ENCODE results near the gene MYBPH. TPM values are rescaled to one million over a fixed set of nuclear protein-coding genes. Genes with fewer than 3 reads are reported as not detected.

Gene MYBPH
- total RNA-seq, 1 experiment from 2014 or later = not detected

- H3K4ac ChIP-seq (ENCODE audit: low read depth, low read length) = no peak overlapping the region
- no peak overlapping the region for H2AFZ ChIP-seq (ENCODE audit: low read length)
- H3K9ac ChIP-seq (ENCODE audit: extremely low read depth, insufficient read length, low read length) = no peak overlapping the region
- no peaks in the 10 kb centered on the region for H3K23me2 ChIP-seq (ENCODE audit: insufficient read length, low read depth, low read length, poor library complexity, severe bottlenecking)
- Mint-ChIP-seq H3K27me3 (ENCODE audit: low read depth) (no peaks in the 10 kb centered on the region; the same call in 1 of the 2 replicates), H3K27ac (no peak overlapping the region), H3K4me3 (no peak overlapping the region), H3K9me3 (peaks cover 4 to 8% of the 10 kb centered on the region in 2 experiments; a peak in 3 of 5 replicates), H3K4me1 (peaks cover 51 to 63% of the 10 kb centered on the region in 2 experiments), H3K36me3 (ENCODE audit: insufficient read depth in 1 of 3, low read depth in 3 of 3) (peaks cover 0 to 9% (median 2%) of the 10 kb centered on the region in 3 experiments; a peak in 3 of 7 replicates)
- H2BK12ac ChIP-seq (ENCODE audit: insufficient read length, low read depth, low read length) = no peak overlapping the region
- no peak overlapping the region for H3K18ac ChIP-seq (ENCODE audit: insufficient read length, low read depth, low read length)
- H3K4me1 ChIP-seq (ENCODE audit: insufficient read depth, low read length) = peaks cover 18% of the 10 kb centered on the region; the same call in 1 of the 2 replicates
- H4K91ac ChIP-seq (ENCODE audit: insufficient read length, low read depth, low read length) = no peak overlapping the region
- no peak overlapping the region for H3K27ac ChIP-seq (ENCODE audit: insufficient read length, low read depth, low read length)
- no peaks in the 10 kb centered on the region for H4K20me1 ChIP-seq (ENCODE audit: control insufficient read depth, insufficient read depth, insufficient read length)
- DNase-seq = no peak
- no peak overlapping the region for H2BK15ac ChIP-seq (ENCODE audit: low read depth, low read length)
- H4K8ac ChIP-seq (replicated peaks; ENCODE audit: insufficient read length, low read depth, low read length) = no peak overlapping the region
- TF ChIP-seq CTCF (conservative IDR thresholded peaks at IDR 0.05) = no peak
- H3T11ph ChIP-seq (ENCODE audit: low read length) = no peak overlapping the region
- H3K23ac ChIP-seq (ENCODE audit: insufficient read length, low read depth, low read length) = no peak overlapping the region
- no peaks in the 10 kb centered on the region for H3K9me3 ChIP-seq (ENCODE audit: control insufficient read depth, low read depth, low read length)
- no peak overlapping the region for H3K56ac ChIP-seq (ENCODE audit: insufficient read length, low read depth, low read length)
- H3K27me3 ChIP-seq (ENCODE audit: insufficient read depth, low read length) = no peaks in the 10 kb centered on the region
- no peak overlapping the region for H2BK120ac ChIP-seq (ENCODE audit: low read depth, low read length, poor library complexity, severe bottlenecking)
- no peaks in the 10 kb centered on the region for H3K79me2 ChIP-seq (ENCODE audit: insufficient read depth, low read length)
- H2BK5ac ChIP-seq (ENCODE audit: insufficient read length, low read length) = no peak overlapping the region
- no peak overlapping the region for H4K5ac ChIP-seq (ENCODE audit: insufficient read length, low read depth, low read length)
- no peak overlapping the region for H3K14ac ChIP-seq (ENCODE audit: insufficient read depth, low read length)
- no peak overlapping the region for H3K4me2 ChIP-seq (ENCODE audit: insufficient read depth, insufficient read length, low read length)
- H2BK20ac ChIP-seq (ENCODE audit: low read depth, low read length, poor library complexity, severe bottlenecking) = no peak overlapping the region
- H3K79me1 ChIP-seq (ENCODE audit: insufficient read depth, low read depth, low read length, poor library complexity, severe bottlenecking) = no peaks in the 10 kb centered on the region
- WGBS (ENCODE audit: extremely low coverage, insufficient read length, low lambda C conversion rate) = no CpG with 5 or more reads among the region's 6 CpGs
- no peak overlapping the region for H2AK5ac ChIP-seq (ENCODE audit: insufficient read length, low read length)
Measured at GRCh38 chr1:203144661-203145060, 31.0 kb downstream of the MYBPH start.

Measured in H9 (cell line).